ENCODE results near the gene ARFRP1.

The ARFRP1 gene

DNA sequence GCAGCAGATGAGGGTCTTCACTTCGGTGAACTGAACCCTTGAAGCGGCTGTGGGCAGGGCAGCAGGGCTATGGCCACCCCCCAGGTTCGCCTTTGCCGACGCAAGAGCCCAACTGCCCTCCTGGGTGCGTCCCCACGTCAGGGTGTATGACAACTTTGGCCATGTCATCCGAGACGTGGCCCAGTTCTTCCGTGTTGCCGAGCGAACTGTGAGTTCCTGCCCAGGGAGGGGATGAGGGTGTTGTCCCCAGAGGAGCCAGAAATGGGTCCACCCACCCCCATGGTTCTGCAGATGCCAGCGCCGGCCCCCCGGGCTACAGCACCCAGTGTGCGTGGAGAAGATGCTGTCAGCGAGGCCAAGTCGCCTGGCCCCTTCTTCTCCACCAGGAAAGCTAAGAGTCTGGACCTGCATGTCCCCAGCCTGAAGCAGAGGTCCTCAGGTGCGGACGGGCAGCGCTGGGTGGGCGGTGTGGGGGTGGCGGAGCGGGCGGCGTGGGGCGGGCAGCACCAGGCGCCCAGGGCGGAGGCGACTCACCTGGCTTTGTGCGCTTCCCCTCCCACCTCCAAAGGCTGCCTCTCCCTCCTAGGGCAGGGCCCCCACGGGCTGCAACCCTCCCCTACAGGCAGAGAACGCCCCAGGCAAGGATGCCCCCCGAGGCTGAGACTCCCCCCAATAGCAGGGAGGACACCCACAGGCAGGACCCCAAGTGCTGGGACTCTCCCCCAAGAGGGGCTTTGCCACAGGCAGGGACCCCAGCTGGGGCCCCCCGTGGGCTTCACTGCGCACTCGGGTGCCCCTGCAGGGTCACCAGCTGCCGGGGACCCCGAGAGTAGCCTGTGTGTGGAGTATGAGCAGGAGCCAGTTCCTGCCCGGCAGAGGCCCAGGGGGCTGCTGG lies 17.5 kb downstream of the ARFRP1 start:
- H3K36me3 ChIP-seq (ENCODE audit: control insufficient read depth, insufficient read depth, low read length): peaks cover 3% of the 10 kb centered on the region
- no peak for DNase-seq (ENCODE audit: extremely low read depth, insufficient read length)
- no peak overlapping the region for H3K4me3 ChIP-seq (replicated peaks; ENCODE audit: low read depth, low read length)
- TF ChIP-seq, protein P1, sequence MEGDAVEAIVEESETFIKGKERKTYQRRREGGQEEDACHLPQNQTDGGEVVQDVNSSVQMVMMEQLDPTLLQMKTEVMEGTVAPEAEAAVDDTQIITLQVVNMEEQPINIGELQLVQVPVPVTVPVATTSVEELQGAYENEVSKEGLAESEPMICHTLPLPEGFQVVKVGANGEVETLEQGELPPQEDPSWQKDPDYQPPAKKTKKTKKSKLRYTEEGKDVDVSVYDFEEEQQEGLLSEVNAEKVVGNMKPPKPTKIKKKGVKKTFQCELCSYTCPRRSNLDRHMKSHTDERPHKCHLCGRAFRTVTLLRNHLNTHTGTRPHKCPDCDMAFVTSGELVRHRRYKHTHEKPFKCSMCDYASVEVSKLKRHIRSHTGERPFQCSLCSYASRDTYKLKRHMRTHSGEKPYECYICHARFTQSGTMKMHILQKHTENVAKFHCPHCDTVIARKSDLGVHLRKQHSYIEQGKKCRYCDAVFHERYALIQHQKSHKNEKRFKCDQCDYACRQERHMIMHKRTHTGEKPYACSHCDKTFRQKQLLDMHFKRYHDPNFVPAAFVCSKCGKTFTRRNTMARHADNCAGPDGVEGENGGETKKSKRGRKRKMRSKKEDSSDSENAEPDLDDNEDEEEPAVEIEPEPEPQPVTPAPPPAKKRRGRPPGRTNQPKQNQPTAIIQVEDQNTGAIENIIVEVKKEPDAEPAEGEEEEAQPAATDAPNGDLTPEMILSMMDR (IDR thresholded peaks at IDR 0.05; ENCODE audit: insufficient read depth, low read length, poor library complexity, severe bottlenecking): no peak
- no peaks in the 10 kb centered on the region for H3K27me3 ChIP-seq (replicated peaks; ENCODE audit: control insufficient read depth, insufficient read depth, low read length)

DNA sequence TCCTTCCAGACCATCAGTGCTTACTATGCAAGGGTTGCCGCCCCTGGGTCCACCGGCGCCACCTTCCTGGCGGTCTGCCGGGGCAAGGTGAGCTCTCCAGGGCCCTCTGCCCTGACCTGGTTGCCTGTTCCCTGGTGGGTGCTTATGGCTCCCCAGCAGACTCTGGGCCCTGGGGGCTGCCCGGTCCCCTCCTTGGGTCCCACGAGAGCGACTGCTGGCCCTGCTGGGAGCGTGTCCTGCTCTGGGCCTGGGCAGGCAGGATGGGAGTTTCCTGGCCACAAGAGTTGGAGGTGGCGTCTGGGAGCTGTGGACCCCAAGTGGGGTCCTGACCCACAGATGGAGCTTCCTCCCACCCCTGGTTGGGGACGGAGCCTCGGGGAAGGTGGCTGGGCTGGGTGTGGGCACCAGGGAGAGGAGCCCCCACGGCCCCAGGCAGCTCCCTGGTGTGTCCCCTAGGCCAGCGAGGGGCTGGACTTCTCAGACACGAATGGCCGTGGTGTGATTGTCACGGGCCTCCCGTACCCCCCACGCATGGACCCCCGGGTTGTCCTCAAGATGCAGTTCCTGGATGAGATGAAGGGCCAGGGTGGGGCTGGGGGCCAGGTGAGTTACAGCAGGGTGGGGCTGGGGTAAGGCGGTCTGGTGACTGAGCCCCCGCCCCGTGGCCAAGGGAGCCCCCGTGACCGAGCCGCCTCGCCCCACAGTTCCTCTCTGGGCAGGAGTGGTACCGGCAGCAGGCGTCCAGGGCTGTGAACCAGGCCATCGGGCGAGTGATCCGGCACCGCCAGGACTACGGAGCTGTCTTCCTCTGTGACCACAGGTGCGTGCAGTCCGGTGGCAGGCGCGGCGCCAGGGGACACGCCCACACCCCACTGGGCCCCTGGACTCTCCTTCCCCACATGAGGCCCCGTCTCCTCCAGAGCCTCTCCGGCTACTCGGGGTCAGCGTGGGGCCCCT lies 18.5 kb downstream of the ARFRP1 start:
- peaks cover 3% of the 10 kb centered on the region; the same call in 1 of the 2 replicates for H3K36me3 ChIP-seq (ENCODE audit: control insufficient read depth, insufficient read depth, low read length)
- TF ChIP-seq, protein P1 (IDR thresholded peaks at IDR 0.05; ENCODE audit: insufficient read depth, low read length, poor library complexity, severe bottlenecking): no peak

DNA sequence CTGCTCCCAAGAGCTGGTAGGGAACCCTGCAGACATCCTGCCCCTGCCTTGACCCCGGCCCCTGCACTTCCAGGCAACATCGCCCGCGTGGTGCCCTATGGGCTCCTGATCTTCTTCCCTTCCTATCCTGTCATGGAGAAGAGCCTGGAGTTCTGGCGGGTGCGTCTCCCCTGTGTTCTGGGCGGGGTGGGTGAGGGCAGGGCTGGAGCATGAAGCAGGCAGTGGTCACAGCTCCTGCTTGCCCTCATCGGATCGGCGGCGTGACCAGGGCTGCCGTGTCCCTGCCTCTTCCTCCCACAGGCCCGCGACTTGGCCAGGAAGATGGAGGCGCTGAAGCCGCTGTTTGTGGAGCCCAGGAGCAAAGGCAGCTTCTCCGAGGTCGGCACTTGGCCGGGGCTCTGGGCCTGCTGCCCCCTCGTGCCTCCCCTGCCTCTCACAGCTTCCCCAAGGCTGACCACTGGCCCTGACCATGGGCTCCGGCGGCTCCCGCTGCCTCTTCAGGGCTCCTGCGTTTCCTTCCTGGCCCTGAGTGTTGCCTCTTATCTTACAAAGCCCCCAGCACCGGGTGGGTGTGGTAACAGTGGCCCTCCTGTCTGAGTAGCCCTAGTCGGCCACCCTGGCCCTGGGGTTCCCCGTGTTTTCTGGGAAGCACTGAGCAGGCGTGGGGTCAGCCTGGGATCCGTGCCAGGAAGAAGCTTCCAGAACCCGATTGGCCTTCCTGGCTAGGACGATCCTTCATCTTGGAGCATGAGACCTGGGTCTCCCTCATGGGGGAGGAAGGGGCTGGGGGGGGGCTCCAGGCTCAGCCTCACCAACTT lies 19.3 kb downstream of the ARFRP1 start:
- TF ChIP-seq, protein P1 (IDR thresholded peaks at IDR 0.05; ENCODE audit: insufficient read depth, low read length, poor library complexity, severe bottlenecking): no peak
- H3K36me3 ChIP-seq (ENCODE audit: control insufficient read depth, insufficient read depth, low read length): no peaks in the 10 kb centered on the region

More for the DNA sequence above, 18.5 kb downstream of the ARFRP1 start:
- Histone ChIP-seq H3K4me3 (replicated peaks; ENCODE audit: low read depth, low read length) (no peak overlapping the region), H3K27me3 (replicated peaks; ENCODE audit: control insufficient read depth, insufficient read depth, low read length) (no peaks in the 10 kb centered on the region)
- no peak for DNase-seq (ENCODE audit: extremely low read depth, insufficient read length)

DNA sequence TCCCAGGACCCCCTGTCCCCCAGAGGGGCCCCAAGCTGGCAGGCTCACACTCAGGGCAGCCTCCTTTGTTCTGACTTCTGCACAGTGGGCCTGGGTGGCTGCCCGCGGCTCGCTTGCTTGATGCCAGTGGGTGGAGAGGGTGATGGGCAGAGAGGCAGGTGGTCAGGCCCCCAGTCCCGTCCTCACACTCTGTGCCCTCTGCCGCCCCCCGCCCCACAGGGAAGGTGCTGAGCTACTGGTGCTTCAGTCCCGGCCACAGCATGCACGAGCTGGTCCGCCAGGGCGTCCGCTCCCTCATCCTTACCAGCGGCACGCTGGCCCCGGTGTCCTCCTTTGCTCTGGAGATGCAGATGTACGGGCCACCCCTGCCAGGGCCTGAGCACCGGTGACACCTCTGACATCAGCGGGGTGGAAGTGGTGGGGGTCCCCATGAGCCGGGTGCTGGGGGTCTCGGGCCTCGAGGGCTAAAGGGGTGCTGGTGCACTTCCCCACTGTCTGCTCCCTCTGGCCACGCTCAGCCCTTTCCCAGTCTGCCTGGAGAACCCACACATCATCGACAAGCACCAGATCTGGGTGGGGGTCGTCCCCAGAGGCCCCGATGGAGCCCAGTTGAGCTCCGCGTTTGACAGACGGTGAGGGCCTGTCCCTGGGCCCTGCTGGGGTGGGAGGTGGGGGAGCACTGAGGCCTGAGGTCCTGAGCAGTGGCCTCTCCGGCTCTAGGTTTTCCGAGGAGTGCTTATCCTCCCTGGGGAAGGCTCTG lies 20.2 kb downstream of the ARFRP1 start:
- H3K27me3 ChIP-seq (replicated peaks; ENCODE audit: control insufficient read depth, insufficient read depth, low read length): no peaks in the 10 kb centered on the region
- H3K4me3 ChIP-seq (replicated peaks; ENCODE audit: low read depth, low read length): no peak overlapping the region
- TF ChIP-seq, protein P1 (IDR thresholded peaks at IDR 0.05; ENCODE audit: insufficient read depth, low read length, poor library complexity, severe bottlenecking): no peak
- 0 out of 2 replicates have a peak, but pooled peaks cover 1% of the 10 kb centered on the region for H3K36me3 ChIP-seq (ENCODE audit: control insufficient read depth, insufficient read depth, low read length)
- no peak for DNase-seq (ENCODE audit: extremely low read depth, insufficient read length)

More for the DNA sequence above, 19.3 kb downstream of the ARFRP1 start:
- H3K27me3 ChIP-seq (replicated peaks; ENCODE audit: control insufficient read depth, insufficient read depth, low read length): no peaks in the 10 kb centered on the region
- H3K4me3 ChIP-seq (replicated peaks; ENCODE audit: low read depth, low read length): no peak overlapping the region
- no peak for DNase-seq (ENCODE audit: extremely low read depth, insufficient read length)
